Glutamatergic neuron (in vitro differentiated cells): ENCODE data around the gene CKS1B. TPM values are rescaled to one million over a fixed set of nuclear protein-coding genes. Genes with fewer than 3 reads are reported as not detected.

ENCODE experiments used
- DNase-seq: peaks from one replicate; pipeline ENCODE4 v3.0.0; 2022
- H3K27ac Mint-ChIP-seq: one replicate; pipeline ENCODE4 v1.8.0; 2020; ENCODE audit warnings: mild to moderate bottlenecking, mixed read lengths, inconsistent platforms; ENCODE audit not compliant: unreplicated experiment
- H3K27me3 Mint-ChIP-seq: one replicate; pipeline ENCODE4 v1.8.0; 2020; ENCODE audit warnings: mild to moderate bottlenecking, moderate library complexity, mixed read lengths, inconsistent platforms; ENCODE audit not compliant: unreplicated experiment
- H3K36me3 Mint-ChIP-seq: one replicate; pipeline ENCODE4 v1.8.0; 2020; ENCODE audit warnings: mild to moderate bottlenecking, mixed read lengths, inconsistent platforms; ENCODE audit not compliant: unreplicated experiment
- H3K4me1 Mint-ChIP-seq: one replicate; pipeline ENCODE4 v1.8.0; 2020; ENCODE audit warnings: mild to moderate bottlenecking, low read depth, mixed read lengths, inconsistent platforms; ENCODE audit not compliant: unreplicated experiment
- H3K4me3 Mint-ChIP-seq: one replicate; pipeline ENCODE4 v1.8.0; 2020; ENCODE audit warnings: mild to moderate bottlenecking, mixed read lengths, inconsistent platforms; ENCODE audit not compliant: unreplicated experiment
- H3K9me3 Mint-ChIP-seq: one replicate; pipeline ENCODE4 v1.8.0; 2020; ENCODE audit warnings: mild to moderate bottlenecking, moderate library complexity, mixed read lengths, inconsistent platforms; ENCODE audit not compliant: unreplicated experiment
- CTCF ChIP-seq: fragments of 200-600 bp; sonication (generic); IDR thresholded peaks from one replicate; pipeline ENCODE4 v1.5.0; 2021; ENCODE audit not compliant: partially characterized antibody, unreplicated experiment
- total RNA-seq: library from RNA; stranded (reverse); fragmentation: NEBNext Ultra II Directional; extraction: Animal tissue kit (Norgen Biotek cat#: 25700); gene quantifications from one replicate; pipeline ENCODE4 v1.2.1, GENCODE V29; 2021; ENCODE audit not compliant: unreplicated experiment

Gene CKS1B
- total RNA-seq, 1 donor from 2014 or later = 22.8 TPM

- H3K36me3 Mint-ChIP-seq = no peaks in the 10 kb centered on the region
Measured at GRCh38 chr1:154937988-154938386, 36.5 kb upstream of the CKS1B start.

DNA sequence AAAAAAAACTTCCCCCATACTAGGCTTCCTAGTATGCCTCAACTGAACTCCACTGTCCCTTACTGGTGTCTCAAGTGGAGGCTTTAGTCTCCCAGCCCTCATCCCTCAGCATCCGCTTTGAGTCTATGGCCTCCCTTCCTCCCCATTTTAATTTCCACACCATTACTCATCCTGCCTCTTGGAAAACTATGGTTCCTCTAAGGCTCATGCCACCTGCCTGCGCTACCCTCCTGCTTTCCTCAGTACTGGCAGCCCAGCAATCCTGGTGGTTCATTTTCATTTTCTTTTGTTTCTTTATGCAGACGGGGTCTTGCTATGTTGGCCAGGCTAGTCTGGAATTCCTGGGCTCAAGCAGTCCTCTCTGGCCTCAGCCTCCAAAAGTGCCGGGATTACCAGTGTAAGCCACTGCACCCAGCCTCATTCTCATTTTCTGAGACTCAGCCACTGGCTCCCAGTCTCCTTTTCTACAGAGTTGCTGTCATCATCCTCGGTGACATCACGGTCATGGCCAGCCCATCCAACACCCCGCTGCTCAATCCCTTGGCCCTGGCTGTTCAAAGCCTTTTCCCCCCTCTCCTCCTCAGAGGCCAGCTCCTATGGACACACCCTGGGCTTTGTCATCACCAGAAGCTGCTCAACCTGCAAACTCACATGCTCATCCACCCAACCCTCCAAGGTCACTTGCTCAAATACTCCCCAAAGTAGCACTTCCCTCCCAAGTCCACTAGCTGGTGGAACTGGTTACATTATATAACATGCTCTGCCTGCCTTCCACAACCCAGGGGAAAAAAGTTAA is 35.7 kb upstream of the CKS1B start:
- peak overlapping the region; percentile 36 for H3K27ac Mint-ChIP-seq
- TF ChIP-seq CTCF = no peak
- no peak for DNase-seq
- H3K36me3 Mint-ChIP-seq = no peaks in the 10 kb centered on the region
- H3K9me3 Mint-ChIP-seq = peaks cover 3% of the 10 kb centered on the region
- peak overlapping the region; percentile 18 for H3K4me3 Mint-ChIP-seq
- H3K4me1 Mint-ChIP-seq = peaks cover 23% of the 10 kb centered on the region
- H3K27me3 Mint-ChIP-seq = peaks cover 2% of the 10 kb centered on the region

More at GRCh38 chr1:154937988-154938386, 36.5 kb upstream of the CKS1B start:
- Mint-ChIP-seq H3K4me1 (peaks cover 20% of the 10 kb centered on the region), H3K27ac (peak overlapping the region; percentile 99), H3K4me3 (peak overlapping the region; percentile 99), H3K27me3 (peaks cover 2% of the 10 kb centered on the region), H3K9me3 (peaks cover 3% of the 10 kb centered on the region)
- no peak for TF ChIP-seq CTCF
- no peak for DNase-seq

- no peak for DNase-seq
- Mint-ChIP-seq H3K36me3 (no peaks in the 10 kb centered on the region), H3K27me3 (peaks cover 2% of the 10 kb centered on the region), H3K4me1 (peaks cover 29% of the 10 kb centered on the region), H3K27ac (no peak overlapping the region), H3K4me3 (peak overlapping the region; percentile 10), H3K9me3 (peaks cover 3% of the 10 kb centered on the region)
- no peak for TF ChIP-seq CTCF
Measured at GRCh38 chr1:154940213-154940560, 34.3 kb upstream of the CKS1B start.

DNA sequence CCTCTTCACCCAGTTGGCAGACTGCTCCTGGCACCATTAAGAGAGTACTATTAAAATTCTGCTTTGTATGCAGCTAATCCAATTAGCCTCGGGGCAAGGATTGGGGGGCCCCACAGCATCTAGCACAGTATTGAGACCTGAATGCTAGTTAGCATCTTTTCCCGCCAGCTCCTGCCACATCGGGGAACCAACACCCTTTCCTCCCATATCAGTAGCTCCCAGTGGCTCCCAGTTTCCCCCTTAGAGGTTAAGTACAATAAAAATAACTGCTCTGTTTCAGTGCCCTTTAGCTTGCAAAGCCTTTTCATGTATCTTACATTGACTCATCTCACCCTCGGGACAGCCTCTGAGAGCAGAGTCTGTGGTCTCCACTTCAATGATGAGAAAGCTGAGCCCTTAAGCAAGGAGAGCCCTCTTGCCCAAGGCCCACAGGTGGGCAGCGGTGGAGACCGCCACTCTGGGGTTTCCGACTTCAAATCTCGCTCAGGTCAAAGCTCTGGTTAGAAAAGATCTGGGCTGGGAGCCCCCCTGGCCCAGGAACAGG is 33.8 kb upstream of the CKS1B start:
- H3K4me3 Mint-ChIP-seq = peak overlapping the region; percentile 49
- H3K9me3 Mint-ChIP-seq = peaks cover 3% of the 10 kb centered on the region
- peaks cover 2% of the 10 kb centered on the region for H3K27me3 Mint-ChIP-seq
- no peak for DNase-seq
- H3K27ac Mint-ChIP-seq = peak overlapping the region; percentile 71
- no peaks in the 10 kb centered on the region for H3K36me3 Mint-ChIP-seq
- H3K4me1 Mint-ChIP-seq = peaks cover 29% of the 10 kb centered on the region
- no peak for TF ChIP-seq CTCF
